Esophagus muscularis mucosa (tissue), 3 donors: ENCODE measurements around the gene SNAP23.

Experiments used
- CTCF ChIP-seq, 3 experiments: fragments of 200-600 bp in 2 of 3; fragments of 450-650 bp in 1 of 3; sonication (generic) in 2 of 3; IDR thresholded peaks; one replicate each; pipeline ENCODE4 v1.5.1; 2017 to 2019; ENCODE audit warnings: antibody characterized with exemption in 3 of 3, mild to moderate bottlenecking in 2 of 3, moderate library complexity in 1 of 3
- EP300 ChIP-seq: sonication (generic); formaldehyde crosslinking; IDR thresholded peaks from one replicate; pipeline ENCODE4 v1.6.1; 2017; ENCODE audit warnings: antibody characterized with exemption

GRCh38 chr15:42453826-42454225 lies 41.6 kb upstream of the SNAP23 start:
- TF ChIP-seq CTCF (IDR thresholded peaks at IDR 0.05) (no peak), EP300 (no peak)
